ENCODE measurements around the gene BTN3A1.
"Not testable (repeated sequence)": the region's sequence is repeated elsewhere in the genome, so short reads cannot be mapped to it uniquely, and the experiment has no call there.

Gene BTN3A1

GRCh38 chr6:26416288-26416687 is 14.2 kb downstream of the BTN3A1 start:
- DNase-seq: no peak

DNA sequence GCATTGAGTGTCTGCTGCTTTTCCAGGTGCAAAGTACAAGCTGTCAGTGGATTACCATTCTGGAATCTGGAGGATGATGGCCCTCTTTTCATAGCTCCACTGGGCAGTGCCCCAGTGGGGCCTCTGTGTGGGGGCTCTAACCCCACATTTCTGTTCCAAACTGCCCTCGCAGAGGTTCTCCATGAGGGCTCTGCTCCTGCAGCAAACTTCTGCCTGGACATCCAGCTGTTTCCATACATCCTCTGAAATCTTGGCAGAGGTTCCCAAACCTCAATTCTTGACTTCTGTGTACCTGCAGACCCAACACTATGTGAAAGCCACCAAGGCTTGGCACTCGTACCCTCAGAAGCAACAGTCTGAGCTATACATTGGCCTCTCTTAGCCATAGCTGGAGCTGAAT is 16.0 kb downstream of the BTN3A1 start:
- not testable (repeated sequence) for DNase-seq

DNA sequence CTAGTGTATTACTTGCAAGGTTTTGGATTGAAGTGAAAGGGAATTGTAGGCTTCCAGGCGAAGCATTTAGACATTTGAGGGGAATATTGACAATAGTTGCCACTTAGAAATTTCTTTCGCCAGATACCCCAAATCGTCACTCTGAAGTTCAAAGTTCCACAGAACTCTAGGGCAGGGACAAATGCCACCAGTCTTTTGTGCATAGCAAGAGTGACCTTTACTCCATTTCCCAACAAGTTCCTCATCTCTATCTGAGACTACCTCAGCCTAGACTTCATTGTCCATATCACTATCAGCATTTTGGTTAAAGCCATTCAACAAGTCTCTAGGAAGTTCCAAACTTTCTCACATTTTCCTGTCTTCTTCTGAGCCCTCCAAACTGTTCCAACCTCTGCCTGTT is 16.7 kb downstream of the BTN3A1 start:
- DNase-seq: not testable (repeated sequence)

DNA sequence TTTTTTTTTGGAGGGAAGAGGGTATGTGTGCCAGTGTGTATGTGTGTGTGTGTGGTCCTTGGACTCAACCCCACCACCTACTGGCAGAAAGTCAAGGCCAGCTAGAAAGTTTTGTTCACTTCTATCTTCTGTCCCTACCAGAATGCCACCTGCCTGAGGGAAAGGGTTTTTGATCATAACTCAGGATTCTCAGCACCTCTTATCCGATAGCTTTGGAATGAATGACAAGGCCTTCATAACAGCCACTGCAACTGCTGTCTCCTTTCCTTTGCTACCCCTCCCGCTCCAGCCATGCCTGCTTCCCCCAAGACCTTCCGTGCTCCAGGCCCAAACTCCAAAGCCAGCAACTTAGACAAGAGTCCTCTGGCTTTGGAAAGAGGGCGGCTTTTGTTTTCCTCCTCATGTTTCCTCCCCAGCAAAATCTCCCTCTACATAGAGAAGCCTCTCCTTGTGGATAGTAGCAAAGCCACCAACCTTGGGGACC is 18.7 kb downstream of the BTN3A1 start:
- peak; percentile 49 for DNase-seq

GRCh38 chr6:26421259-26422144 is 19.4 kb downstream of the BTN3A1 start:
- DNase-seq: peak; percentile 74

GRCh38 chr6:26422329-26422728 is 20.3 kb downstream of the BTN3A1 start:
- no peak for DNase-seq

- DNase-seq: no peak
Observed at GRCh38 chr6:26426691-26427450, 24.8 kb downstream of the BTN3A1 start.

GRCh38 chr6:26427451-26427809 is 25.4 kb downstream of the BTN3A1 start:
- DNase-seq: no peak

DNA sequence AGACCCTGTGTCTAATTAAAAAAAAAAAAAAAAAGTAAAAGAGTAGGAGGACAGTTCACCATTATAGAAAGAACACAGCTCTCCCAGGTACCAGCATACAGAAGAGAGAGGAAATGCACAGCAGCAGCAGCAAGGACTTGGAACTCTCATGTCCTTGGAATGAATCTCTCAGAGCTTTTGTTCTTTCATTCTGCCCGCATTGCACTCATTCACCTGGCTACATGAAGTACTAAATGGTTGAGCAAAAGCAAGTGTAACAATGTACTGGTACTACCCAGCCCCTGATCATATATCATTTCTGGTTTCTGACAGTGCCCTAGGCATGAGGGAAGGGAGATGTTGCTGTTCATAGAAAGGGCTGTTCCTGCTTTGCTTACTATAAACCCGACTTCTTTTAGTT is 26.1 kb downstream of the BTN3A1 start:
- DNase-seq: no peak

DNA sequence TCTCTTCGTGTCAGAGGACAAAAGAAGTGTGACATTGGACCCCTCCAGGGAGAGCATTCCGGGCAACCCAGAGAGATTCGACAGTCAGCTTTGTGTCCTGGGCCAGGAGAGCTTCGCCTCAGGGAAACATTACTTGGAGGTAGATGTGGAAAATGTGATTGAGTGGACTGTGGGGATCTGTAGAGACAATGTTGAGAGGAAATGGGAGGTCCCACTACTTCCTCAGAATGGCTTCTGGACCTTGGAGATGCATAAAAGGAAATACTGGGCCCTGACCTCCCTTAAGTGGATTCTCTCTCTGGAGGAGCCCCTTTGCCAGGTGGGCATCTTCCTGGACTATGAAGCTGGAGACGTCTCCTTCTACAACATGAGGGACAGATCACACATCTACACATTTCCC is 28.7 kb downstream of the BTN3A1 start:
- DNase-seq: no peak

GRCh38 chr6:26431258-26432172 is 29.4 kb downstream of the BTN3A1 start:
- no peak for DNase-seq

DNA sequence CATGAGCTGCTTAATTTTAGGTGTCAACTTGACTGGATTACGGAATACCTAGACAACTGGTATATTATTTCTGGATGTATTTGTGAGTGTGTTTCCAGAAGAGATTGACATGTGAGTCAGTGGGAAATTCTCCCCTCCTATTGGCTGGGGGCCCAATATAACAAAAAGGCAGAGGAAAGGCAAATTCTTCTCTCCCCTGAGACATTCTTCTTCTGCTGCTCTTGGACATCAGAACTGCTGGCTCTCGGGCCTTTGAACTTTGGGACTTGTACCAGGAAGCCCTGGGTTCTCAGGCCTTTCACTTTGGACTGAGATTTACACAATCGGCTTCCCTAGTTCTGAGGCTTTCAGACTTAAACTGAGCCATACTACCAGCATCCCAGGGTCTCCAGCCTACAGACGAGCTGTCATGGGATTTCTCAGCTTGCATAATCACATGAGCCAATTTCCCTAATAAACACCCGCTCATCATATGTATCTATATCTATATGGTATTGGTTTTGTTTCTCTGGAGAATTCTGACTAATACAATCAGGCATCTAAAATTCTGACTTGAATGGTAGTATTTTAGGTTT is 30.6 kb downstream of the BTN3A1 start:
- no peak for DNase-seq

DNA sequence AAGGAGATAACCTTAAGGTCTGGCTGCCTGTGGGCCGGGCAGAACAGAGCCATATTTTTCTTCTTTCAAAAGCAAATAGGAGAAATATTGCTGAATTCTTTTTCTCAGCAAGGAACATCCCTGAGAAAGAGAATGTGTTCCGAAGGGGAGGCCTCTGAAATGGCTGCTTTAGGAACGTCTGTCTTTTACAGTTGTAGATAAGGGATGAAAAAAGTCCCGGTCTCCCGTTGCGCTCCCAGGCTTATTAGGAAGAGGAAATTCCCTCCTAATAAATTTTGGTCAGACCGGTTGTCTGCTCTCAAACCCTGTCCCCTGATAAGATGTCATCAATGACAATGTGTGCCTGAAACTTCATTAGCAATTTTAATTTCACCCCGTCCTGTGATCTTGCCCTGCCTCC is 31.6 kb downstream of the BTN3A1 start:
- DNase-seq: not testable (repeated sequence)

DNA sequence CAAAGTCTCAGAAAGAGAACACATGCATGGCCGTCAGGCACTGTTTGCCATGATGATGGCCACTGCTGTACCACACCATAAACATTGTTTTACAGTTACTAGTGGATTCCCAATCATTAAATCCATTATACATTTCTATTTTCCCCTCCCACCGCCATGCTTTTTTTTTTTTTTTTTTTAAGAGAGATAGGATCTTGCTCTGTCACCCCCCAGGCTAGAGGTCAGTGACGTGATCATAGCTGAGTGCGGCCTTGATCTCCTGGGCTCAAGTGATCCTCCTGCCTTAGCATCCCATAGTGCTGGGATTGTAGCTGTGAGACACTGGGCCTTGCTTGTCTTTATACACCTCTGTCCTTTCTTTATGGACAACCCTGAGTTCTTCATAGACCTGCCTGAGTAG is 33.9 kb downstream of the BTN3A1 start:
- DNase-seq: no peak

DNA sequence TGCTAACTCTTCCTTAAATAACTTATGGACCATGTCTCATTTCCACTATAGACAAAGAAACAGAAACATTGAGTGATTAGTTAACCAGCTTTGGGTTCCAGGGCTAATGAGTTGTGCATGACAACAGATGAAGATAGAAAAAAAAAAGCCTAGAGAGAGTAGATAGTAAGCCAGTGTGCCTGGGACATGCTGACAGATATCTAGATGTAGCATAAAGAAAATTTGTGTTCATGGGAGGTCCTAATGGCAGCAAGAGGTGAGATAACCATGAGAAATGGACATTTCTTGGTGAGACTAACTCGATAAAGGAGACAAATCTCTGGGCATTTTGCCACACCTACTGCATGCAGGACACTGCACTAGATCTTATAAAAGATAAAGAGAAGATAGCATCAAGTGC is 35.5 kb downstream of the BTN3A1 start:
- DNase-seq: no peak

DNA sequence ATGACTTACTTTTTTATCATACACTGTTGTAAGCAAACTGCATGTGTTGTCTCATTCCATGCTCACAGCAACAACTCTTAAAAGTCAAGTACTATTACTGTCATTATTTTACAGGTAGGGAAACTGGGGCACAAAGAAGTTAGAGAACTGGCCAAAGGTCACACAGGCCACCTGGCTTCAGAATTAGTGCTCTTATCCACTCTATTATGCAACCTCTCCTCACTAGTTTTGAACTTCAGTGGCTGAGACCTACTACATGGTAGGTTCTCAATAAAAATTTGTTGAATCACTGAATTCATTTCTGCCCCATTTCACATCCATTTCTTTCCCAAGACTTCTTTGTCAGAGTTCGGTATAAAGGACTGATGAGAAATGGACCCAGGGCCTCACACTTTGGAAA is 35.9 kb downstream of the BTN3A1 start:
- DNase-seq: no peak

GRCh38 chr6:26439151-26440125 is 37.4 kb downstream of the BTN3A1 start:
- DNase-seq: no peak

DNA sequence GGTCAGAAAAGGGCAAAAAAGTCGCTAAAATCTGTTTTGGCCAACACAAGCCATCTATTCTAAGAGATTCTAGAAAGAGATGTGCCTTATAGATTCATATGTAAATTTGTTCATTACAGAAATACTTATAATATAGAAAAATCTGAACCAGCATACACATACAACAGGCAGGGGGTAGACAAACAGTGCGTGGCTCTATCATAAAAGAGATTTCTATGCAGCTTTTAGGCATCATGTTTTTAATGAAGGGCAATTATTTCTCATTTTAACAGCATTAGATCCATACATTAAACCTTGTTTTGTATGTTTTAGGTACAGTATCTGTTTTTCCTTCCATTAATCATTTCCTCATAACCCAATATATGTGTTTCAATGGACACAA is 38.9 kb downstream of the BTN3A1 start:
- DNase-seq: no peak

DNA sequence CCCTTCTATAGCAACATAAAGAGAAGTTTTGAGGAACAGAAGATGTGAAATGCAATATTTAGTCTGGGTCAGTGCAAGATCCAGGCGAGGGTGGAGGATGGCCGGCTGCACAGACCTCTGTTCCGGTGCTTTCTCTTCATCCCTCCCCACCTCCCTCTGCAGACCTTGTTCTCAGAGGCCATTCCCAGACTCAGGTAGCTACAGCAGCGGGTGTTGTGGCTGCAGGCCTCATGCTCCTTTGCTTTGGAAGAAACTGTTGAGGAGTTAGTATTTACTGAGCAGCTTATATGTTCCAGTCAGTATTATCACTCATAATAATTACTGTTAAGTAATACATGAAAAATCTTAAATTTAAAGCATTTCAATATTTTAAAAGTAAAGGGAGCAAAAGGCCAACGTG is 39.9 kb downstream of the BTN3A1 start:
- DNase-seq: no peak

DNA sequence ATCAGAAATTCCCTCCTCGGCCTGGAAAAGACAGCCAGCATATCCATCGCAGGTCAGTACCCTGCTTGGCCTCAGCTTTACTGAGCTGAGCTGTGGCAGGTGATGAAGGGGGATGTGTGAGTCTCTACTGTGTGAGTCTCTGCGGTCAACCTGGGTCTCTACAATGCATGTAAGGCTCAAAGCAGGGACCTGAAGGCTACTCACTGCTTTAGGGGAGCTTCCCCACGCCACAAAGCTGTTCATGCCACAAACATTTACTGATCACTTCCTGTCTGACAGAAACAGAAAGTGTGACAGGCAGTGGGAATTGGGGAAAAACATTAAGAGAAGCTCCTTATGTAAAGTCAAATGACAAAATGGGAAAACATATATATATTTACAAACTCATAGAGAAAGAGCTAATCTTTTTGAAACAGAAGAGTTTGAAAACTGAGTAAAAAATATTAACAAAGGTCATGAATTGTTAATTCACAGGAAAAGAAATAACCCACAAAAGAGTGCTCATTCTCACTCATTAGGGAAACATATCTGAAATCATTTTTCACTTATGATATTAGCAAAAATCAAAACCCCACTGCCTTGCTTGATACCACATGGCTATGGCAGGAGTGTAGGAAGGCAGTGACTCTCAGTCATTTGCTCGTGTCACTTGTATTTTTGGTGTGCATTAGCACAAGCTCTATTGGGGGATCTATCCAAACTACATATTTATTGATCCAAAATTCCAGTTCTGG is 44.0 kb downstream of the BTN3A1 start:
- DNase-seq: peak; percentile 63

DNA sequence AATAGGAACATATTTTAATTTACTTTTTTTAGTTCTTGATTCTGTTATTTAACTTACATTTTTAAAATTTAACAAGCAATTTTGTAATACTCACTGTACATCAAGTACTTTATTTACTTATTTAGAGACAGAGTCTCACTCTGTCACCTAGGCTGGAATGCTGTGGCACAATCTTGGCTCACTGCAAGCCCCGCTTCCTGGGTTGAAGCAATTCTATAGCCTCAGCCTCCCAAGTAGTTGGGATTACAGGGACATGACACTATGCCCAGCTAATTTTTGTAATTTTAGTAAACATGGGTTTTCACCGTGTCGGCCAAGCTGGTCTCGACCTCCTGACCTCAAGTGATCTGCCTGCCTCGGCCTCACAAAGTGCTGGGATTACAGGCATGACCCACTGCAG is 45.2 kb downstream of the BTN3A1 start:
- DNase-seq: no peak

Measured in CD4-positive, alpha-beta T cell treated with Interleukin-21 for 1 hour (primary cell).